Type B pancreatic cell (in vitro differentiated cells): ENCODE data around the gene AGAP2. TPM values are rescaled to one million over a fixed set of nuclear protein-coding genes. Genes with fewer than 3 reads are reported as not detected.
"Not testable (repeated sequence)": the region's sequence is repeated elsewhere in the genome, so short reads cannot be mapped to it uniquely, and the experiment has no call there.

Experiments
- DNase-seq: peaks from one replicate; pipeline ENCODE4 v3.0.0; 2021; ENCODE audit warnings: mixed read lengths; ENCODE audit not compliant: unreplicated experiment; ENCODE audit errors: extremely low spot score
- H3K27ac Mint-ChIP-seq: 2 replicates; pipeline ENCODE4 v1.8.0; 2021; ENCODE audit warnings: mild to moderate bottlenecking, mixed read lengths
- H3K27me3 Mint-ChIP-seq: 2 replicates; pipeline ENCODE4 v1.8.0; 2021; ENCODE audit warnings: mixed read lengths
- H3K36me3 Mint-ChIP-seq: 2 replicates; pipeline ENCODE4 v1.8.0; 2021; ENCODE audit warnings: mixed read lengths
- H3K4me1 Mint-ChIP-seq: one replicate; pipeline ENCODE4 v1.8.0; 2021; ENCODE audit warnings: mixed read lengths; ENCODE audit not compliant: unreplicated experiment
- H3K4me3 Mint-ChIP-seq: 2 replicates; pipeline ENCODE4 v1.8.0; 2021; ENCODE audit warnings: mild to moderate bottlenecking, mixed read lengths
- H3K9me3 Mint-ChIP-seq: 2 replicates; pipeline ENCODE4 v1.8.0; 2021; ENCODE audit warnings: mixed read lengths
- total RNA-seq: library from RNA; stranded (reverse); gene quantifications from 2 replicates; pipeline ENCODE4 v1.2.1, GENCODE V29; 2021; ENCODE audit warnings: low replicate concordance
- TF ChIP-seq, protein P1 (sequence below): fragments of 200-600 bp; sonication (generic); conservative IDR thresholded peaks from 2 replicates; pipeline ENCODE4 v1.5.0; 2021; ENCODE audit warnings: antibody characterized with exemption, mild to moderate bottlenecking

Gene AGAP2
- total RNA-seq, 1 donor from 2014 or later = 4.1 TPM

GRCh38 chr12:57717131-57717530 lies 21.4 kb downstream of the AGAP2 start:
- peaks cover 23% of the 10 kb centered on the region for H3K36me3 Mint-ChIP-seq
- no peaks in the 10 kb centered on the region for H3K9me3 Mint-ChIP-seq
- DNase-seq = peak; percentile 20
- H3K27ac Mint-ChIP-seq = no peak overlapping the region
- TF ChIP-seq, protein P1, sequence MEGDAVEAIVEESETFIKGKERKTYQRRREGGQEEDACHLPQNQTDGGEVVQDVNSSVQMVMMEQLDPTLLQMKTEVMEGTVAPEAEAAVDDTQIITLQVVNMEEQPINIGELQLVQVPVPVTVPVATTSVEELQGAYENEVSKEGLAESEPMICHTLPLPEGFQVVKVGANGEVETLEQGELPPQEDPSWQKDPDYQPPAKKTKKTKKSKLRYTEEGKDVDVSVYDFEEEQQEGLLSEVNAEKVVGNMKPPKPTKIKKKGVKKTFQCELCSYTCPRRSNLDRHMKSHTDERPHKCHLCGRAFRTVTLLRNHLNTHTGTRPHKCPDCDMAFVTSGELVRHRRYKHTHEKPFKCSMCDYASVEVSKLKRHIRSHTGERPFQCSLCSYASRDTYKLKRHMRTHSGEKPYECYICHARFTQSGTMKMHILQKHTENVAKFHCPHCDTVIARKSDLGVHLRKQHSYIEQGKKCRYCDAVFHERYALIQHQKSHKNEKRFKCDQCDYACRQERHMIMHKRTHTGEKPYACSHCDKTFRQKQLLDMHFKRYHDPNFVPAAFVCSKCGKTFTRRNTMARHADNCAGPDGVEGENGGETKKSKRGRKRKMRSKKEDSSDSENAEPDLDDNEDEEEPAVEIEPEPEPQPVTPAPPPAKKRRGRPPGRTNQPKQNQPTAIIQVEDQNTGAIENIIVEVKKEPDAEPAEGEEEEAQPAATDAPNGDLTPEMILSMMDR = no peak
- no peak overlapping the region for H3K4me3 Mint-ChIP-seq
- H3K27me3 Mint-ChIP-seq = no peaks in the 10 kb centered on the region
- no peaks in the 10 kb centered on the region for H3K4me1 Mint-ChIP-seq

DNA sequence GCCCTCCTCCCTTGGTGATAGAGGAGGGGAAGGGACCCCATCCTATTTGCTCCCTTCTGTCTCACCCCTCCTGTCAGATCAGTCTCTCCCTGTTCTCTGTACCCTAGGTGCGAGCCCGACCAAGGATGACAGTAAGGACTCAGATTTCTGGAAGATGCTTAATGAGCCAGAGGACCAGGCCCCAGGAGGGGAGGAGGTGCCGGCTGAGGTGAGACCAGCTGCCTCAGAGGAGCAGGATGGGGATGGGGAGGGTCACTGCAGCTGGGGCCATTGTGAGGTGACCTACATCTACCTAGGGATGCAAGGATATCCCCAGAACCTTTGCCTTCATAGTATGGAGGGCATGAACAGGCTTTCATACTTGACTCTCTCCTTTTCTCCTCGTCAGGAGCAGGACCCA lies 22.2 kb downstream of the AGAP2 start:
- Mint-ChIP-seq H3K4me1 (no peaks in the 10 kb centered on the region), H3K27ac (no peak overlapping the region), H3K36me3 (peaks cover 21% of the 10 kb centered on the region), H3K27me3 (no peaks in the 10 kb centered on the region), H3K4me3 (no peak overlapping the region), H3K9me3 (no peaks in the 10 kb centered on the region)
- TF ChIP-seq, protein P1 = no peak
- peak; percentile 24 for DNase-seq

GRCh38 chr12:57715786-57716185 lies 22.8 kb downstream of the AGAP2 start:
- peaks cover 21% of the 10 kb centered on the region for H3K36me3 Mint-ChIP-seq
- no peaks in the 10 kb centered on the region for H3K4me1 Mint-ChIP-seq
- H3K27me3 Mint-ChIP-seq = no peaks in the 10 kb centered on the region
- no peaks in the 10 kb centered on the region for H3K9me3 Mint-ChIP-seq
- H3K4me3 Mint-ChIP-seq = no peak overlapping the region
- DNase-seq = peak; percentile 32
- TF ChIP-seq, protein P1 = no peak
- H3K27ac Mint-ChIP-seq = no peak overlapping the region

GRCh38 chr12:57715036-57715748 lies 23.4 kb downstream of the AGAP2 start:
- not testable (repeated sequence) for H3K4me1 Mint-ChIP-seq

GRCh38 chr12:57713209-57713608 lies 25.3 kb downstream of the AGAP2 start:
- DNase-seq = peak; percentile 22
- no peaks in the 10 kb centered on the region for H3K27me3 Mint-ChIP-seq
- H3K4me3 Mint-ChIP-seq = no peak overlapping the region
- peaks cover 9% of the 10 kb centered on the region for H3K36me3 Mint-ChIP-seq
- no peaks in the 10 kb centered on the region for H3K9me3 Mint-ChIP-seq
- H3K4me1 Mint-ChIP-seq = no peaks in the 10 kb centered on the region
- H3K27ac Mint-ChIP-seq = no peak overlapping the region
- TF ChIP-seq, protein P1 = no peak

More at GRCh38 chr12:57715036-57715748, 23.4 kb downstream of the AGAP2 start:
- not testable (repeated sequence) for H3K9me3 Mint-ChIP-seq, H3K27ac Mint-ChIP-seq, H3K27me3 Mint-ChIP-seq, H3K4me3 Mint-ChIP-seq
- peak; percentile 1 for DNase-seq
- peaks cover 21% of the 10 kb centered on the region for H3K36me3 Mint-ChIP-seq

- peak; percentile 11 for DNase-seq
- H3K36me3 Mint-ChIP-seq = peaks cover 5% of the 10 kb centered on the region
- no peak overlapping the region for H3K27ac Mint-ChIP-seq
- no peaks in the 10 kb centered on the region for H3K9me3 Mint-ChIP-seq
- no peaks in the 10 kb centered on the region for H3K4me1 Mint-ChIP-seq
- TF ChIP-seq, protein P1 = no peak
- no peak overlapping the region for H3K4me3 Mint-ChIP-seq
- H3K27me3 Mint-ChIP-seq = no peaks in the 10 kb centered on the region
These were observed 25.8 kb downstream of the AGAP2 start for GRCh38 chr12:57712701-57713100.
